OCI-LY7 (cell line): Measurements from ENCODE around the gene DTX3L.

Experiments
- CTCF ChIP-seq: fragments of 200-600 bp; sonication (generic); conservative IDR thresholded peaks from 2 replicates; pipeline ENCODE4 v1.5.1; 2014; ENCODE audit warnings: mild to moderate bottlenecking, antibody characterized with exemption, low read length, moderate library complexity, mixed read lengths
- EZH2phosphoT487 ChIP-seq: fragments of 200-600 bp; sonication (generic); IDR thresholded peaks from 2 replicates; pipeline ENCODE4 v1.6.1; 2018; ENCODE audit warnings: low read depth, borderline replicate concordance, mild to moderate bottlenecking, mixed run types, antibody characterized with exemption, low read length, moderate library complexity, mixed read lengths

- TF ChIP-seq CTCF (no peak), EZH2phosphoT487 (no peak)
These were observed 59.1 kb downstream of the DTX3L start for GRCh38 chr3:122623031-122623829.
